Measurements from ENCODE around the gene TNFSF4. TPM values are rescaled to one million over a fixed set of nuclear protein-coding genes. Genes with fewer than 3 reads are reported as not detected.

The TNFSF4 gene
- total RNA-seq, 1 donor from 2014 or later: 1.4 TPM

- peak; percentile 8 to 44 for DNase-seq (ENCODE audit: low read depth in 2 of 2)
Observed at GRCh38 chr1:173210716-173211231, 3.6 kb upstream of the TNFSF4 start.

- no peak for DNase-seq (ENCODE audit: low read depth in 2 of 2)
Observed at GRCh38 chr1:173210283-173210682, 3.2 kb upstream of the TNFSF4 start.

DNA sequence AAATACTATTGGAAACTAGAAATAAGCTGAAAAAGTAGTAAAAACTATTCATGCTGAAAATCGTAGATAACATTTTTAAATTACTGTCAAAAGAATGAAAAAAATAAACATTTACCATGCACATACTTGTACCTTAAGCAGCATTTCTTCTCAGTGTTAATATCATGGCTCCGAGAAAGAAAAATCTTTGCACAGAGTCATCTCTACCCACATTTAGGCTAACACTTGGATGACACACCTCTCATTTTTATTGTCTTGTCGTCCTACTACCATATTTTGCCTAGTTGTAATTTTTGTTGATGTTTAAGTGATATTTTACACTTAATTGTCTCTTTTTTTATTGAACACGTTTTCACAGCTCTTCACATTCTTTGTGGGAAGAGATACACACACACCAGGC, 1.7 kb upstream of the TNFSF4 start:
- no peak for DNase-seq (ENCODE audit: low read depth in 2 of 2)

DNA sequence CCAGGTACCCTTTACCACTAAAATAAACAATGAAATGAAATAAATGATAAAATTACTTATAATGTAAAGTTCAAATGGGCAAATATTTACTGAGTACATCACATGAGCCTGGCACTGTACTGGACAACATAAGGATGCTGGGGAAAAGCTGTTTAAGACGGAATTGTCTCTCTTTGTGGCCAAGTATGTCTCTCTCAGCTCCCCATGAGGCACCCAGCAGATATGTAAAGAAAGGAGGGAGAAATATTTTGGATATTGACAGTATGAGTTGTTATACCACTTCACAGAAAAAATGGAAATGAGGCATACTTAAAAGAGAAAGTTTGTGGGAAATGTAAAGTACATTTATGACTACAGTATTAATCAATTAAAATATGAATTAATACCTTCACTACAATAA, 1.0 kb upstream of the TNFSF4 start:
- no peak for DNase-seq (ENCODE audit: low read depth in 2 of 2)

GRCh38 chr1:173205146-173206051, 1.7 kb downstream of the TNFSF4 start:
- DNase-seq (ENCODE audit: low read depth in 2 of 2): peak in 1 of 2 donors; percentile 48

GRCh38 chr1:173204693-173205092, 2.4 kb downstream of the TNFSF4 start:
- DNase-seq (ENCODE audit: low read depth in 2 of 2): peak in 1 of 2 donors; percentile 25

GRCh38 chr1:173202424-173203145, 4.5 kb downstream of the TNFSF4 start:
- DNase-seq (ENCODE audit: low read depth in 2 of 2): peak; percentile 81 to 92

DNA sequence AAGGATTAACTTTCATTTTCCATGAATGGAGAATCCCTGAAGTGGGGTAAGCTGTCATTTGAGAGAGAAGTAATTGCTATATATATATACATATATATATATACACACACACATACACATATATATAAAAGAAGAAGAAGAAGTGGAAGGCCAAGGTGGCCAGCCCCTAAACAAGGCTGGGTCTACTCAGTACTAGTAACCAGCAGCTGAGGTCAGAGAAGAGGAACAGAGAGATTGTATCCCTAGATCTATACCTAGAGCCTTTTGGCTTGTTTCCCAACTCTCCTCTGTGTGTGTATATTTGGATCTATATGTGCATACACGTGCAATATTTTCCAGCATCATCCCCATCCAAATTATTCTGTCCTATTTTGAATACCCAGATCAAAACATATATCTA, 5.2 kb downstream of the TNFSF4 start:
- peak in 1 of 2 donors; percentile 2 for DNase-seq (ENCODE audit: low read depth in 2 of 2)

DNA sequence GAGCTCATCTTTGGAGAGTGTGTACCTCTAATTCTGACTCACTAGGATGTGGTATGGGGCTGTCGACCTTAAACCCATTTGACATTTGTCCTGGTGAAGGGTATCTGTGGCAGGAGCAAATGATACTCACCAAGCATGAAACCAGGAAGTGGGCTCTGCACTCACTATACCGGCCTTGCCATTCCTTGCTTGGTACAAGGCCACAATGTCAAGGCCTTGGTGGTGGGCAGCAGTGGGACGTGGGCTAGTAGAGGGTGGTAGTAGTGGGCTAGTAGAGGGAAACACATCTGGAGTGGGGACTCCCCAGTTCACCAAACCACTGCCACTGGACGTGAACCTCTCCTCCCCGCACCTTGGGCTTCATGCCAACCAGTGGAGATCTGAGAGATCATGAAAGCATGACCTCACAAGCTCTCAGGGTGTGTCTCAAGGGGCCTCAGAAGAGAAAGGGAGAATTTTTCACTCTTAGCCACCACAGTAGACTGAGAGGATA, 11.5 kb downstream of the TNFSF4 start:
- DNase-seq (ENCODE audit: low read depth in 2 of 2): no peak

- peak in 1 of 2 donors; percentile 62 for DNase-seq (ENCODE audit: low read depth in 2 of 2)
Observed at GRCh38 chr1:173193639-173194038, 13.5 kb downstream of the TNFSF4 start.

GRCh38 chr1:173191011-173191705, 16.0 kb downstream of the TNFSF4 start:
- DNase-seq (ENCODE audit: low read depth in 2 of 2): peak; percentile 56 to 77

- DNase-seq (ENCODE audit: low read depth in 2 of 2): peak; percentile 95 to 99
Observed at GRCh38 chr1:173190101-173190936, 16.8 kb downstream of the TNFSF4 start.

- no peak for DNase-seq (ENCODE audit: low read depth in 2 of 2)
Observed at GRCh38 chr1:173187671-173188237, 19.4 kb downstream of the TNFSF4 start.

DNA sequence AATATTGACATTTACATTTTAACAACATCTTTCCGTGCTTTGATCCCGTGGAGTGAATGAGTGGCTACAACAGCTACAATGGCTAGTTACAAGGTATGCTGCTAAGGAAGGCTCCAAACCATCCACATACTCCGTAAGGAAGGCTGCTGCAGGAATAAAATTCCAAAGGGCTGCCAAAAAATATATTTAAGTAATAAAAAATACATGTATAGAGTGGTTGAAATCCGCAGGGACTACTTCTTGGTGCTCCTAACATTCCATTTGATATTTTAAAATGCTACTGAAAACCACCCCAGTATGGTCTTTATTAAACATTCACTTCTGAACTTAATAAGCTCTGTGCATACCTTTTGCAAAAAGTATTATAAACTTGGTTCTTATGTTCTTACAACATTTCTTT, 25.3 kb downstream of the TNFSF4 start:
- DNase-seq (ENCODE audit: low read depth in 2 of 2): no peak

DNA sequence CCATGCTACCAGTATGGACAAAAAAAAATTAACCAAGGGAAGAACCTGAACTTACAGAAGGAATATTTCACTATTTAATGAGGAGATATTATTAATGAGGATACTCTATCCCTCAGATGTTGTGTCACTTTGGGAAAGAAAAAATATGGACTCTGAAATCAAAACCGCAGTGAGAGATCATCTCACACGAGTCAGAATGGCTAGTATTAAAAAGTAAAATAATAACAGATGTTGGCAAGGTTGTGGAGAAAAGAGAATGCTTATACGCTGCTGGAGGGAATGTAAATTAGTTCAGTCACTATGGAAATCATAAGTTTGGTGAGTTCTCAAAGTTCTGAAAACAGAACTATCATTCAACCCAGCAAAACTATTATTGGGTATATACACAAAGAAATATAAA, 30.9 kb downstream of the TNFSF4 start:
- no peak for DNase-seq (ENCODE audit: low read depth in 2 of 2)

- peak in 1 of 2 donors; percentile 71 for DNase-seq (ENCODE audit: low read depth in 2 of 2)
Observed at GRCh38 chr1:173175514-173176145, 31.5 kb downstream of the TNFSF4 start.

DNA sequence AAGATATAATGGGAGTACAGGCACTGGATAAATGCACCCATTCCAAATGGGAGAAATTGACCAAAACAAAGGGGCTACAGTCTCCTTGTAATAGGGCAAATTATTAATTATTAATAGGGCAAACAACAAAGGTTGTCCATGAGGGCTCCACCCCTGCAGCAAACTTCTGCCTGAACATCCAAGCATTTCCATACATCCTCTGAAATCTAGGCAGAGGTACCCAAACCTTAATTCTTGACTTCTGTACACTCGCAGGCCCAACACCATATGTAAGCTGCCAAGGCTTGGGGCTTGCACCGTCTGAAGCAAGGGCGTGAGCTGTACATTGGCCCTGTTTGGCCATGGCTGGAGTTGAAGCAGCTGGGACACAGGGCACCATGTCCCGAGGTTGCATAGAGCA, 33.7 kb downstream of the TNFSF4 start:
- DNase-seq (ENCODE audit: low read depth in 2 of 2): no peak

- no peak for DNase-seq (ENCODE audit: low read depth in 2 of 2)
Observed at GRCh38 chr1:173171152-173171551, 36.0 kb downstream of the TNFSF4 start.

DNA sequence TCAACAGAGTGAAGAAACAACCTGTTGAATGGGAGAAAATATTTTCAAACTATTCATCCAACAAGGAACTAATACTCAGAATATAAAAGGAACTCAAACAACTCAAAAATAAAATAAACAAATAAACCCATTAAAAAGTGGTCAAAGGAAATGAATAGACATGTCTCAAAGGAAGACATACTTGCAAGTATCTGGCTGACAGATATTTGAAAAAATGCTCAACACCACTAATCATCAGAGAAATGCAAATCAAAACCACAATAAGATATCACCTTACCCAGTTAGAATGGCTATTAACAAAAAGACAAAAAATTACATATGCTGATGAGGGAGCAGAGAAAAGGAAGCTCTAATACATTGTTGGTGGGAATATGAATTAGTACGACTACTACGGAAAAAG, 38.2 kb downstream of the TNFSF4 start:
- DNase-seq (ENCODE audit: low read depth in 2 of 2): no peak

DNA sequence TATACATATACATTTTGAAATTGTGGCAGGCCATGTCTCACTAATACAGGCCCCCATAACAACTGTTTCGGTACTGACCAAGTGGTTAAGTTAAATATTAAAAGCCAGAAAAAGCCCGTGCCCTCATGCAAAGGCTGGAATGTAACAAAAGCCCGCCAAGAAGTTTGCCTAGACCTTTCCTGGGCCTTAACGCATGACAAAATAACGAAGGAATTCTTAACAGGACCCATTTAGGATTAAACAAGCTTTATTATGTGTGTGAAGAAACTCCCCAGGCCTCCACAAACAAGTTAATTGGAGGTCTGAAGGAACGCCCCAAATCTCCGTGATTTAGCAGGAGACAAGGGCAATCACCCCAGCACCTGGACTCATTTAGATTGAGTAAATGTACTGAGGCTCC, 42.4 kb downstream of the TNFSF4 start:
- no peak for DNase-seq (ENCODE audit: low read depth in 2 of 2)
